ENCODE data around the gene CALB2. TPM values are rescaled to one million over a fixed set of nuclear protein-coding genes. Genes with fewer than 3 reads are reported as not detected.

The CALB2 gene
- total RNA-seq, 1 experiment from 2014 or later: 0.85 TPM

DNA sequence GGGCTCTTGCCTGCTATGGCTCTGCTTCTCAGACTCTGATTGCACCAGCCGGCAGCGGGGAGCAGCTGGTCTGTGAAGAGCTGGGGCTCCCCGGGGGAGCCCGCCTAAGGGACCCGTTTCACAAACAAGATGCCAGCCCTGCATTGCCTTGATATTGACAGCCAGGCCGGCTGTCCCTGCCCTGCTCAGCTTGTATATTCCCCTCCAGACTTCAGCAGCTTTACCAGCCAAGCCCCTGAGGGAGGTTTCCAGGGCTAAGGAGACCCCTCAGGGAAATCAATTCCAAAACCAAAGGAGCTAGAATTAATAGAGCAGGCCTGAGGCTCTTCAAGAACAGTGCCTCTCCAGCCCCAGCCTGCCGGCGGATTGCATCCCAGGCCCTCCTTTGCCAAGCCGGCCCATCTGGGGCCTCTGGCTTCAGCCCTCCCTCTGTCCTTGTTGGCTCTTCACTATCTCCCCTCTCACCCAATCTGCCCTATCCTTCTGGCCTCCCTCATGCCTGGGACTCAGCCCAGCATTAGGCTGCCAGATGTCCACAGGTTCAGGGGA is 5.7 kb downstream of the CALB2 start:
- Histone ChIP-seq H3K79me1 (ENCODE audit: insufficient read depth, low read depth, low read length, poor library complexity, severe bottlenecking) (no peaks in the 10 kb centered on the region), H2BK12ac (ENCODE audit: insufficient read length, low read depth, low read length) (no peak overlapping the region), H3K14ac (ENCODE audit: insufficient read depth, low read length) (no peak overlapping the region), H3K23ac (ENCODE audit: insufficient read length, low read depth, low read length) (no peak overlapping the region), H3K79me2 (ENCODE audit: insufficient read depth, low read length) (no peaks in the 10 kb centered on the region), H3K4ac (ENCODE audit: low read depth, low read length) (no peak overlapping the region), H2BK120ac (ENCODE audit: low read depth, low read length, poor library complexity, severe bottlenecking) (no peak overlapping the region), H3K4me1 (ENCODE audit: insufficient read depth, low read length) (no peaks in the 10 kb centered on the region), H2BK5ac (ENCODE audit: insufficient read length, low read length) (no peak overlapping the region), H3K27ac (ENCODE audit: insufficient read length, low read depth, low read length) (no peak overlapping the region), H3K18ac (ENCODE audit: insufficient read length, low read depth, low read length) (no peak overlapping the region), H3T11ph (ENCODE audit: low read length) (no peak overlapping the region), H2AK5ac (ENCODE audit: insufficient read length, low read length) (no peak overlapping the region), H4K8ac (replicated peaks; ENCODE audit: insufficient read length, low read depth, low read length) (no peak overlapping the region), H4K91ac (ENCODE audit: insufficient read length, low read depth, low read length) (no peak overlapping the region), H4K5ac (ENCODE audit: insufficient read length, low read depth, low read length) (no peak overlapping the region), H3K23me2 (ENCODE audit: insufficient read length, low read depth, low read length, poor library complexity, severe bottlenecking) (no peaks in the 10 kb centered on the region), H2BK15ac (ENCODE audit: low read depth, low read length) (no peak overlapping the region), H2BK20ac (ENCODE audit: low read depth, low read length, poor library complexity, severe bottlenecking) (no peak overlapping the region), H2AFZ (ENCODE audit: low read length) (no peak overlapping the region), H3K9ac (ENCODE audit: extremely low read depth, insufficient read length, low read length) (no peak overlapping the region), H3K56ac (ENCODE audit: insufficient read length, low read depth, low read length) (no peak overlapping the region), H3K9me3 (ENCODE audit: control insufficient read depth, low read depth, low read length) (no peaks in the 10 kb centered on the region), H3K4me2 (ENCODE audit: insufficient read depth, insufficient read length, low read length) (no peak overlapping the region), H3K27me3 (ENCODE audit: insufficient read depth, low read length) (no peaks in the 10 kb centered on the region), H4K20me1 (ENCODE audit: control insufficient read depth, insufficient read depth, insufficient read length) (no peaks in the 10 kb centered on the region)
- Mint-ChIP-seq H3K4me3 (no peak overlapping the region), H3K27me3 (ENCODE audit: low read depth) (peaks cover 25% of the 10 kb centered on the region), H3K4me1 (peaks cover 0 to 11% of the 10 kb centered on the region in 2 experiments; a peak in 3 of 4 replicates), H3K27ac (no peak overlapping the region), H3K36me3 (ENCODE audit: insufficient read depth in 1 of 3, low read depth in 3 of 3) (no peaks in the 10 kb centered on the region), H3K9me3 (no peaks in the 10 kb centered on the region; a peak in 1 of 5 replicates)
- TF ChIP-seq, protein P1, sequence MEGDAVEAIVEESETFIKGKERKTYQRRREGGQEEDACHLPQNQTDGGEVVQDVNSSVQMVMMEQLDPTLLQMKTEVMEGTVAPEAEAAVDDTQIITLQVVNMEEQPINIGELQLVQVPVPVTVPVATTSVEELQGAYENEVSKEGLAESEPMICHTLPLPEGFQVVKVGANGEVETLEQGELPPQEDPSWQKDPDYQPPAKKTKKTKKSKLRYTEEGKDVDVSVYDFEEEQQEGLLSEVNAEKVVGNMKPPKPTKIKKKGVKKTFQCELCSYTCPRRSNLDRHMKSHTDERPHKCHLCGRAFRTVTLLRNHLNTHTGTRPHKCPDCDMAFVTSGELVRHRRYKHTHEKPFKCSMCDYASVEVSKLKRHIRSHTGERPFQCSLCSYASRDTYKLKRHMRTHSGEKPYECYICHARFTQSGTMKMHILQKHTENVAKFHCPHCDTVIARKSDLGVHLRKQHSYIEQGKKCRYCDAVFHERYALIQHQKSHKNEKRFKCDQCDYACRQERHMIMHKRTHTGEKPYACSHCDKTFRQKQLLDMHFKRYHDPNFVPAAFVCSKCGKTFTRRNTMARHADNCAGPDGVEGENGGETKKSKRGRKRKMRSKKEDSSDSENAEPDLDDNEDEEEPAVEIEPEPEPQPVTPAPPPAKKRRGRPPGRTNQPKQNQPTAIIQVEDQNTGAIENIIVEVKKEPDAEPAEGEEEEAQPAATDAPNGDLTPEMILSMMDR (conservative IDR thresholded peaks at IDR 0.05): no peak
- no CpG with 5 or more reads among the region's 9 CpGs for WGBS (ENCODE audit: extremely low coverage, insufficient read length, low lambda C conversion rate)
- no peak for DNase-seq
